ENCODE measurements around the gene GPR15LG.

Gene GPR15LG

DNA sequence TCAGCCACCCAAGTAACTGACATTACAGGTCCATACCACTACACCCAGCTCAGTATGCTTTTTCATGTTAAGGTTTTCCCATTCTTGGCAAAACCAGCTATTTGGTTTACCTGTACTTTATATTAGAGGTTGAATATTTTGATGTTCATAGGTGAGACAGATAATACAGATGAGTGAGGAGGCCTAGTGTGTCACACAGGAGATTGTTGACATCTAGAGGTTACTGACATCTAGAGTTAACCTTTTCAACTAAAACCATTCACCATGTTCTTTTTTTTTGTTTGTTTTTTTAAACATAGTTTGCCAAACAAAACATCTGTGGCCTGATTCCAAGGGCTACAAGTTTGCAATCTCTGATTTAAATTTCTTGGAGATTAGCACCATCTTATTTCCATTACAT is 26.3 kb upstream of the GPR15LG start:
- no peak for ATAC-seq
- TF ChIP-seq CSDC2 (CRISPR knock-in tag; IDR thresholded peaks at IDR 0.05) (no peak), ESRRG (CRISPR knock-in tag; IDR thresholded peaks at IDR 0.05) (no peak), SNAI2 (CRISPR knock-in tag; IDR thresholded peaks at IDR 0.05) (no peak), ZFP3 (CRISPR knock-in tag; IDR thresholded peaks at IDR 0.05) (no peak), ZNF8 (CRISPR knock-in tag; IDR thresholded peaks at IDR 0.05) (no peak), PPARA (CRISPR knock-in tag; IDR thresholded peaks at IDR 0.05; ENCODE audit: borderline replicate concordance) (no peak), OSR1 (CRISPR knock-in tag; IDR thresholded peaks at IDR 0.05) (no peak), ZC3H10 (CRISPR knock-in tag; IDR thresholded peaks at IDR 0.05) (no peak), BACH2 (CRISPR knock-in tag; IDR thresholded peaks at IDR 0.05; ENCODE audit: borderline replicate concordance) (no peak), ZFP30 (CRISPR knock-in tag; IDR thresholded peaks at IDR 0.05) (no peak), GLIS3 (CRISPR knock-in tag; IDR thresholded peaks at IDR 0.05) (no peak), ARNTL (CRISPR knock-in tag; IDR thresholded peaks at IDR 0.05; ENCODE audit: borderline replicate concordance, low read depth) (no peak)
- TF ChIP-seq, protein P1, sequence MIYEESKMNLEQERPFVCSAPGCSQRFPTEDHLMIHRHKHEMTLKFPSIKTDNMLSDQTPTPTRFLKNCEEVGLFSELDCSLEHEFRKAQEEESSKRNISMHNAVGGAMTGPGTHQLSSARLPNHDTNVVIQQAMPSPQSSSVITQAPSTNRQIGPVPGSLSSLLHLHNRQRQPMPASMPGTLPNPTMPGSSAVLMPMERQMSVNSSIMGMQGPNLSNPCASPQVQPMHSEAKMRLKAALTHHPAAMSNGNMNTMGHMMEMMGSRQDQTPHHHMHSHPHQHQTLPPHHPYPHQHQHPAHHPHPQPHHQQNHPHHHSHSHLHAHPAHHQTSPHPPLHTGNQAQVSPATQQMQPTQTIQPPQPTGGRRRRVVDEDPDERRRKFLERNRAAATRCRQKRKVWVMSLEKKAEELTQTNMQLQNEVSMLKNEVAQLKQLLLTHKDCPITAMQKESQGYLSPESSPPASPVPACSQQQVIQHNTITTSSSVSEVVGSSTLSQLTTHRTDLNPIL (CRISPR knock-in tag; IDR thresholded peaks at IDR 0.05; ENCODE audit: low read depth) = no peak
- TF ChIP-seq, protein P2, sequence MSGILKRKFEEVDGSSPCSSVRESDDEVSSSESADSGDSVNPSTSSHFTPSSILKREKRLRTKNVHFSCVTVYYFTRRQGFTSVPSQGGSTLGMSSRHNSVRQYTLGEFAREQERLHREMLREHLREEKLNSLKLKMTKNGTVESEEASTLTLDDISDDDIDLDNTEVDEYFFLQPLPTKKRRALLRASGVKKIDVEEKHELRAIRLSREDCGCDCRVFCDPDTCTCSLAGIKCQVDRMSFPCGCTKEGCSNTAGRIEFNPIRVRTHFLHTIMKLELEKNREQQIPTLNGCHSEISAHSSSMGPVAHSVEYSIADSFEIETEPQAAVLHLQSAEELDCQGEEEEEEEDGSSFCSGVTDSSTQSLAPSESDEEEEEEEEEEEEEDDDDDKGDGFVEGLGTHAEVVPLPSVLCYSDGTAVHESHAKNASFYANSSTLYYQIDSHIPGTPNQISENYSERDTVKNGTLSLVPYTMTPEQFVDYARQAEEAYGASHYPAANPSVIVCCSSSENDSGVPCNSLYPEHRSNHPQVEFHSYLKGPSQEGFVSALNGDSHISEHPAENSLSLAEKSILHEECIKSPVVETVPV (CRISPR knock-in tag; IDR thresholded peaks at IDR 0.05) = no peak

DNA sequence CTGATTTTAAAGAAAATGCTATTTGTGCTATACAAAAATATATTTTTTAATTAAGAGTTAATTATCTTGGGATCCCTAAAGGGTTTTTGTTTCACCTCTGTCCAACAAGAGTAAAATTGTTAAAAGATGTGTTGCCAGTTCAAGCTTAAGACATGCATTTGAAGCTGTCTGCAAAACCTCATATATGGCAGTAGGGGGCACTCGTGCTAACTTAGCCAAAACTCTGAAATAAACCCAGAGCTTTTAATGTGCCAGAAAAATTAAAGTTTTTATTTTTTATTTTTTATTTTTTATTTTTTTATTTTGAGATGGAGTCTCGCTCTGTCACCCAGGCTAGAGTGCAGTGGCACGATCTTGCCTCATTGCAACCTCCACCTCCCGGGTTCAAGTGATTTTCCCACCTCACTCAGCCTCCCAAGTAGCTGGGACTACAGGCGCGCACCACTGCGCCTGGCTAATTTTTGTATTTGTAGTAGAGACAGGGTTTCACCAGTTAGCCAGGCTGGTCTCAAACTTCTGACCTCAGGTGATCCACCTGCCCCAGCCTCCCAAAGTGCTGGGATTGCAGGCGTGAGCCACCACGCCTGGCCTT is 25.5 kb upstream of the GPR15LG start:
- ATAC-seq = peak; percentile 72; the same call in 2 of the 3 replicates

DNA sequence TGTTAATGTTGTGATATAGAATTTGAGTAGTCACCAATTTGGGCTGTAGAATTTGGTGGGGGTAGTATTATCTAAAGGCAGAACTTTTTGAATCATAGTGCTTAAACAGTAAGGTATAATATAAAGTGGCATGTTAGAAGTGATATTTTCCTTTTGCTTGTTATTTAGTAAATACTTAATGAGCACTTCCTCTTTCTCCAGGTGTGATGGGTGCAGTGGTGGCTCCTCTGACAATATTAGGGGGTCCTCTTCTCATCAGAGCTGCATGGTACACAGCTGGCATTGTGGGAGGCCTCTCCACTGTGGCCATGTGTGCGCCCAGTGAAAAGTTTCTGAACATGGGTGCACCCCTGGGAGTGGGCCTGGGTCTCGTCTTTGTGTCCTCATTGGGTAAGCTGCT is 23.7 kb upstream of the GPR15LG start:
- TF ChIP-seq ZFP30 (CRISPR knock-in tag; IDR thresholded peaks at IDR 0.05) (no peak), GLIS3 (CRISPR knock-in tag; IDR thresholded peaks at IDR 0.05) (no peak), ISL1 (CRISPR knock-in tag; IDR thresholded peaks at IDR 0.05) (no peak), PPARA (CRISPR knock-in tag; IDR thresholded peaks at IDR 0.05; ENCODE audit: borderline replicate concordance) (no peak), OSR1 (CRISPR knock-in tag; IDR thresholded peaks at IDR 0.05) (no peak), ARNTL (CRISPR knock-in tag; IDR thresholded peaks at IDR 0.05; ENCODE audit: borderline replicate concordance, low read depth) (no peak), TCF4 (CRISPR knock-in tag; IDR thresholded peaks at IDR 0.05; ENCODE audit: borderline replicate concordance) (no peak), ESRRG (CRISPR knock-in tag; IDR thresholded peaks at IDR 0.05) (no peak), TOX (CRISPR knock-in tag; IDR thresholded peaks at IDR 0.05; ENCODE audit: borderline replicate concordance) (no peak), ZNF8 (CRISPR knock-in tag; IDR thresholded peaks at IDR 0.05) (no peak), RARB (CRISPR knock-in tag; IDR thresholded peaks at IDR 0.05) (no peak), ZNF565 (CRISPR knock-in tag; conservative IDR thresholded peaks at IDR 0.05; ENCODE audit: low read depth) (no peak)
- TF ChIP-seq, protein P3, sequence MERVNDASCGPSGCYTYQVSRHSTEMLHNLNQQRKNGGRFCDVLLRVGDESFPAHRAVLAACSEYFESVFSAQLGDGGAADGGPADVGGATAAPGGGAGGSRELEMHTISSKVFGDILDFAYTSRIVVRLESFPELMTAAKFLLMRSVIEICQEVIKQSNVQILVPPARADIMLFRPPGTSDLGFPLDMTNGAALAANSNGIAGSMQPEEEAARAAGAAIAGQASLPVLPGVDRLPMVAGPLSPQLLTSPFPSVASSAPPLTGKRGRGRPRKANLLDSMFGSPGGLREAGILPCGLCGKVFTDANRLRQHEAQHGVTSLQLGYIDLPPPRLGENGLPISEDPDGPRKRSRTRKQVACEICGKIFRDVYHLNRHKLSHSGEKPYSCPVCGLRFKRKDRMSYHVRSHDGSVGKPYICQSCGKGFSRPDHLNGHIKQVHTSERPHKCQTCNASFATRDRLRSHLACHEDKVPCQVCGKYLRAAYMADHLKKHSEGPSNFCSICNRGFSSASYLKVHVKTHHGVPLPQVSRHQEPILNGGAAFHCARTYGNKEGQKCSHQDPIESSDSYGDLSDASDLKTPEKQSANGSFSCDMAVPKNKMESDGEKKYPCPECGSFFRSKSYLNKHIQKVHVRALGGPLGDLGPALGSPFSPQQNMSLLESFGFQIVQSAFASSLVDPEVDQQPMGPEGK (CRISPR knock-in tag; IDR thresholded peaks at IDR 0.05; ENCODE audit: borderline replicate concordance) = no peak
- TF ChIP-seq, protein P2 (CRISPR knock-in tag; IDR thresholded peaks at IDR 0.05) = no peak
- TF ChIP-seq, protein P1 (CRISPR knock-in tag; IDR thresholded peaks at IDR 0.05; ENCODE audit: low read depth) = no peak
- ATAC-seq = no peak

DNA sequence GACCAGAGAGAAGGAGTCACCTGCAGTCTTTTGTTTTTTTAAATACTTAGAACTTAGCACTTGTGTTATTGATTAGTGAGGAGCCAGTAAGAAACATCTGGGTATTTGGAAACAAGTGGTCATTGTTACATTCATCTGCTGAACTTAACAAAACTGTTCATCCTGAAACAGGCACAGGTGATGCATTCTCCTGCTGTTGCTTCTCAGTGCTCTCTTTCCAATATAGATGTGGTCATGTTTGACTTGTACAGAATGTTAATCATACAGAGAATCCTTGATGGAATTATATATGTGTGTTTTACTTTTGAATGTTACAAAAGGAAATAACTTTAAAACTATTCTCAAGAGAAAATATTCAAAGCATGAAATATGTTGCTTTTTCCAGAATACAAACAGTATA is 20.8 kb upstream of the GPR15LG start:
- no peak for ATAC-seq
- TF ChIP-seq, protein P2 (CRISPR knock-in tag; IDR thresholded peaks at IDR 0.05) = no peak
- TF ChIP-seq ARNTL (CRISPR knock-in tag; IDR thresholded peaks at IDR 0.05; ENCODE audit: borderline replicate concordance, low read depth) (no peak), ZFP30 (CRISPR knock-in tag; IDR thresholded peaks at IDR 0.05) (no peak), ZFP3 (CRISPR knock-in tag; IDR thresholded peaks at IDR 0.05) (no peak), TOX (CRISPR knock-in tag; IDR thresholded peaks at IDR 0.05; ENCODE audit: borderline replicate concordance) (no peak), SNAI2 (CRISPR knock-in tag; IDR thresholded peaks at IDR 0.05) (no peak), OSR1 (CRISPR knock-in tag; IDR thresholded peaks at IDR 0.05) (no peak)
- TF ChIP-seq, protein P4, sequence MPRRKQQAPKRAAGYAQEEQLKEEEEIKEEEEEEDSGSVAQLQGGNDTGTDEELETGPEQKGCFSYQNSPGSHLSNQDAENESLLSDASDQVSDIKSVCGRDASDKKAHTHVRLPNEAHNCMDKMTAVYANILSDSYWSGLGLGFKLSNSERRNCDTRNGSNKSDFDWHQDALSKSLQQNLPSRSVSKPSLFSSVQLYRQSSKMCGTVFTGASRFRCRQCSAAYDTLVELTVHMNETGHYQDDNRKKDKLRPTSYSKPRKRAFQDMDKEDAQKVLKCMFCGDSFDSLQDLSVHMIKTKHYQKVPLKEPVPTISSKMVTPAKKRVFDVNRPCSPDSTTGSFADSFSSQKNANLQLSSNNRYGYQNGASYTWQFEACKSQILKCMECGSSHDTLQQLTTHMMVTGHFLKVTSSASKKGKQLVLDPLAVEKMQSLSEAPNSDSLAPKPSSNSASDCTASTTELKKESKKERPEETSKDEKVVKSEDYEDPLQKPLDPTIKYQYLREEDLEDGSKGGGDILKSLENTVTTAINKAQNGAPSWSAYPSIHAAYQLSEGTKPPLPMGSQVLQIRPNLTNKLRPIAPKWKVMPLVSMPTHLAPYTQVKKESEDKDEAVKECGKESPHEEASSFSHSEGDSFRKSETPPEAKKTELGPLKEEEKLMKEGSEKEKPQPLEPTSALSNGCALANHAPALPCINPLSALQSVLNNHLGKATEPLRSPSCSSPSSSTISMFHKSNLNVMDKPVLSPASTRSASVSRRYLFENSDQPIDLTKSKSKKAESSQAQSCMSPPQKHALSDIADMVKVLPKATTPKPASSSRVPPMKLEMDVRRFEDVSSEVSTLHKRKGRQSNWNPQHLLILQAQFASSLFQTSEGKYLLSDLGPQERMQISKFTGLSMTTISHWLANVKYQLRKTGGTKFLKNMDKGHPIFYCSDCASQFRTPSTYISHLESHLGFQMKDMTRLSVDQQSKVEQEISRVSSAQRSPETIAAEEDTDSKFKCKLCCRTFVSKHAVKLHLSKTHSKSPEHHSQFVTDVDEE (CRISPR knock-in tag; IDR thresholded peaks at IDR 0.05) = no peak
- TF ChIP-seq, protein P1 (CRISPR knock-in tag; IDR thresholded peaks at IDR 0.05; ENCODE audit: low read depth) = no peak

Data from SK-N-SH treated with all-trans-retinoic acid at 6 μM for 48 hours (cell line).